ENCODE data around the gene AGBL4. TPM values are rescaled to one million over a fixed set of nuclear protein-coding genes. Genes with fewer than 3 reads are reported as not detected.

The AGBL4 gene
- total RNA-seq, 1 donor from 2014 or later = 3.1 TPM

GRCh38 chr1:49364676-49365075, 659.1 kb downstream of the AGBL4 start:
- Mint-ChIP-seq H3K27me3 (no peaks in the 10 kb centered on the region), H3K36me3 (ENCODE audit: insufficient read depth) (no peaks in the 10 kb centered on the region), H3K4me1 (ENCODE audit: low read depth) (no peaks in the 10 kb centered on the region), H3K4me3 (ENCODE audit: low read depth) (no peak overlapping the region), H3K9me3 (ENCODE audit: low read depth) (peaks cover 52% of the 10 kb centered on the region), H3K27ac (no peak overlapping the region)
- no peak for DNase-seq (ENCODE audit: low spot score, unreplicated experiment)
- TF ChIP-seq, protein P1, sequence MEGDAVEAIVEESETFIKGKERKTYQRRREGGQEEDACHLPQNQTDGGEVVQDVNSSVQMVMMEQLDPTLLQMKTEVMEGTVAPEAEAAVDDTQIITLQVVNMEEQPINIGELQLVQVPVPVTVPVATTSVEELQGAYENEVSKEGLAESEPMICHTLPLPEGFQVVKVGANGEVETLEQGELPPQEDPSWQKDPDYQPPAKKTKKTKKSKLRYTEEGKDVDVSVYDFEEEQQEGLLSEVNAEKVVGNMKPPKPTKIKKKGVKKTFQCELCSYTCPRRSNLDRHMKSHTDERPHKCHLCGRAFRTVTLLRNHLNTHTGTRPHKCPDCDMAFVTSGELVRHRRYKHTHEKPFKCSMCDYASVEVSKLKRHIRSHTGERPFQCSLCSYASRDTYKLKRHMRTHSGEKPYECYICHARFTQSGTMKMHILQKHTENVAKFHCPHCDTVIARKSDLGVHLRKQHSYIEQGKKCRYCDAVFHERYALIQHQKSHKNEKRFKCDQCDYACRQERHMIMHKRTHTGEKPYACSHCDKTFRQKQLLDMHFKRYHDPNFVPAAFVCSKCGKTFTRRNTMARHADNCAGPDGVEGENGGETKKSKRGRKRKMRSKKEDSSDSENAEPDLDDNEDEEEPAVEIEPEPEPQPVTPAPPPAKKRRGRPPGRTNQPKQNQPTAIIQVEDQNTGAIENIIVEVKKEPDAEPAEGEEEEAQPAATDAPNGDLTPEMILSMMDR (IDR thresholded peaks at IDR 0.05; ENCODE audit: unreplicated experiment) = no peak

DNA sequence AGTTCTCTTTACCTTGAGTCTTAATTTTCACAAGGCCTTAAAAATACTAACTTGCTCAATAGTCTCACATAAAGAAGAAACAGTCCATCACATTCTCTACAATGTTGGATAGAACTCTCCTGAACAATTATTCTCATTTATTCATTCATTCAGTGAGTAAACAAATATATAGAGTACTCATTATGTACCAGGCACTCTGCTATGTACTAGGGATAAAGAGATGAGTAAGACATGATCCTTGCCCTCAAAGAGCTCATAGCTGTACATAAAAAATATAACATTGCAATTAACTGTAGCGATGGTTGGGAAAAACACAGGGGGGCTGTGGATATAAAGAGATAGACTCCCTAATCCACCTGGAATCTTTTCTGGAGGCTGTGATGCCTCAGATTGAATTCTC, 660.1 kb downstream of the AGBL4 start:
- peaks cover 50% of the 10 kb centered on the region for H3K9me3 Mint-ChIP-seq (ENCODE audit: low read depth)
- H3K36me3 Mint-ChIP-seq (ENCODE audit: insufficient read depth) = no peaks in the 10 kb centered on the region
- H3K27ac Mint-ChIP-seq = no peak overlapping the region
- H3K4me3 Mint-ChIP-seq (ENCODE audit: low read depth) = no peak overlapping the region
- TF ChIP-seq, protein P1 (IDR thresholded peaks at IDR 0.05; ENCODE audit: unreplicated experiment) = no peak
- no peaks in the 10 kb centered on the region for H3K4me1 Mint-ChIP-seq (ENCODE audit: low read depth)
- no peak for DNase-seq (ENCODE audit: low spot score, unreplicated experiment)
- H3K27me3 Mint-ChIP-seq = no peaks in the 10 kb centered on the region

DNA sequence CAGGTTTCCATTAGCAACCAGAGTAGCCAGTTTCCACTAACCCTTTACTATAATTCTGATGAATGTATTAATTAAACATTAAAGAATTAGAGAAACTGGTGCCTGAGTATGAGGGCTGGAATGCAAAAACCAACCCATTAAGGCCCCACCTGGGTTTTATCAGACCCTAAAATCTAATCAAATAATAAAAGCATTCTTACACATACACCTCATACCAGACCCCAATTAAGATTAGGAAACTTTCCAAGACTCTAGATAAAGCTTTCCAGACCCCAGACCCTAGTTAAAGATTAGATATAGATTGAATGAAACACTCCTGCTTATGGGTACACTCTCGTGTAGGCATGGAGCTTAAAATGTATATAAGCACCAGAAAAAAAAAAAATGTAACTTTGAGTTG, 665.7 kb downstream of the AGBL4 start:
- no peak overlapping the region for H3K4me3 Mint-ChIP-seq (ENCODE audit: low read depth)
- H3K27me3 Mint-ChIP-seq = no peaks in the 10 kb centered on the region
- no peak overlapping the region for H3K27ac Mint-ChIP-seq
- peaks cover 36% of the 10 kb centered on the region for H3K9me3 Mint-ChIP-seq (ENCODE audit: low read depth)
- peaks cover 2% of the 10 kb centered on the region for H3K36me3 Mint-ChIP-seq (ENCODE audit: insufficient read depth)
- TF ChIP-seq, protein P1 (IDR thresholded peaks at IDR 0.05; ENCODE audit: unreplicated experiment) = no peak
- no peaks in the 10 kb centered on the region for H3K4me1 Mint-ChIP-seq (ENCODE audit: low read depth)
- DNase-seq (ENCODE audit: low spot score, unreplicated experiment) = no peak

- TF ChIP-seq, protein P1 (IDR thresholded peaks at IDR 0.05; ENCODE audit: unreplicated experiment) = no peak
- H3K4me1 Mint-ChIP-seq (ENCODE audit: low read depth) = no peaks in the 10 kb centered on the region
- no peak overlapping the region for H3K27ac Mint-ChIP-seq
Measured at GRCh38 chr1:49356594-49356993, 667.2 kb downstream of the AGBL4 start.

GRCh38 chr1:49351768-49352167, 672.0 kb downstream of the AGBL4 start:
- H3K4me1 Mint-ChIP-seq (ENCODE audit: low read depth) = no peaks in the 10 kb centered on the region
- peaks cover 2% of the 10 kb centered on the region for H3K36me3 Mint-ChIP-seq (ENCODE audit: insufficient read depth)
- no peaks in the 10 kb centered on the region for H3K27me3 Mint-ChIP-seq
- no peak overlapping the region for H3K27ac Mint-ChIP-seq
- TF ChIP-seq, protein P1 (IDR thresholded peaks at IDR 0.05; ENCODE audit: unreplicated experiment) = no peak
- H3K9me3 Mint-ChIP-seq (ENCODE audit: low read depth) = peaks cover 33% of the 10 kb centered on the region
- H3K4me3 Mint-ChIP-seq (ENCODE audit: low read depth) = no peak overlapping the region
- DNase-seq (ENCODE audit: low spot score, unreplicated experiment) = no peak

More at GRCh38 chr1:49356594-49356993, 667.2 kb downstream of the AGBL4 start:
- peaks cover 37% of the 10 kb centered on the region for H3K9me3 Mint-ChIP-seq (ENCODE audit: low read depth)
- no peak for DNase-seq (ENCODE audit: low spot score, unreplicated experiment)
- no peak overlapping the region for H3K4me3 Mint-ChIP-seq (ENCODE audit: low read depth)
- no peaks in the 10 kb centered on the region for H3K27me3 Mint-ChIP-seq
- H3K36me3 Mint-ChIP-seq (ENCODE audit: insufficient read depth) = peaks cover 3% of the 10 kb centered on the region
